K562 (cell line): ENCODE measurements around the gene UBE2QL1. TPM values are rescaled to one million over a fixed set of nuclear protein-coding genes. Genes with fewer than 3 reads are reported as not detected.

Experiments used
- ATAC-seq: fragments of 200-7000 bp; cut with Tn5 transposase; 3 replicates; pipeline ENCODE4 v1.9.1; 2020; ENCODE audit warnings: moderate library complexity
- BruUV-seq: library from RNA; stranded (reverse); fragments of 400-500 nt; replicated peaks from 2 replicates; lab custom pipeline; 2021; lab: Mats Ljungman, UMichigan
- CTCF ChIA-PET: fragments of 300-600 bp; formaldehyde crosslinking; extraction: SDS; loops from one replicate; lab custom pipeline; 2021; ENCODE audit warnings: low intra/inter-chr PET ratio; lab: Yijun Ruan, JAX
- POLR2A ChIA-PET: fragments of 300-600, 350-650 bp; sonication (Branson Sonifier 250); formaldehyde crosslinking; extraction: SDS; loops from one replicate; lab custom pipeline; 2021; ENCODE audit warnings: antibody characterized with exemption, inconsistent platforms; lab: Yijun Ruan, JAX
- DNase-seq, 4 experiments: peaks; one replicate each; pipeline versions ENCODE4 v3.0.0 to v3.0.0-alpha.2; 2011 to 2018; ENCODE audit warnings: low spot score in 3 of 4, mixed read lengths in 3 of 4; ENCODE audit errors: extremely low read depth in 1 of 4
- FAIRE-seq: peaks from 2 replicates; lab custom pipeline; 2011; peaks lifted over from hg19 to GRCh38; lab: Jason Lieb, UNC
- H2AFZ ChIP-seq: 2 replicates; pipeline ENCODE4 v1.6.0; 2011; ENCODE audit warnings: low read depth, low read length, control low read depth, inconsistent platforms
- H3K27ac ChIP-seq: fragments of 200-600 bp; 3 replicates; pipeline ENCODE4 v1.8.0; 2011; ENCODE audit warnings: low read depth, mild to moderate bottlenecking, control low read depth, inconsistent platforms, low read length, moderate library complexity, mixed read lengths; ENCODE audit errors: extremely low read depth
- H3K27me3 ChIP-seq, 2 experiments: fragments of 300-600 bp in 1 of 2; 2 replicates in 1 of 2; 3 replicates in 1 of 2; pipeline versions ENCODE4 v1.6.0 to v1.8.0; 2011; ENCODE audit warnings: inconsistent platforms in 2 of 2, low read length in 2 of 2, mild to moderate bottlenecking in 1 of 2, mixed read lengths in 1 of 2, moderate library complexity in 1 of 2; ENCODE audit not compliant: control insufficient read depth in 2 of 2, insufficient read depth in 2 of 2
- H3K36me3 ChIP-seq: fragments of 300-600 bp; 3 replicates; pipeline ENCODE4 v1.8.0; 2011; ENCODE audit warnings: mild to moderate bottlenecking, low read length, inconsistent platforms; ENCODE audit not compliant: control insufficient read depth, insufficient read depth
- H3K4me1 ChIP-seq, 2 experiments: fragments of 200-600 bp in 1 of 2; replicated peaks in 1 of 2; 2 replicates in 1 of 2; 3 replicates in 1 of 2; pipeline versions ENCODE4 v1.5.1 to v1.8.0; 2011; ENCODE audit warnings: inconsistent platforms in 2 of 2, low read length in 2 of 2, mild to moderate bottlenecking in 1 of 2, mixed read lengths in 1 of 2, moderate library complexity in 1 of 2; ENCODE audit not compliant: control insufficient read depth in 2 of 2, insufficient read depth in 2 of 2
- H3K4me2 ChIP-seq: 2 replicates; pipeline ENCODE4 v1.6.1; 2011; ENCODE audit warnings: low read length, control low read depth, inconsistent platforms, mixed read lengths; ENCODE audit not compliant: insufficient read depth
- H3K4me3 ChIP-seq: fragments of 200-600 bp; sonication (generic), shearing (Covaris generic); 2 replicates; pipeline ENCODE4 v1.5.1; 2016; ENCODE audit warnings: control low read depth, inconsistent platforms
- H3K79me2 ChIP-seq: fragments of 200-600 bp; 3 replicates; pipeline ENCODE4 v1.8.0; 2011; ENCODE audit warnings: low read length, inconsistent platforms; ENCODE audit not compliant: control insufficient read depth, insufficient read depth
- H3K9ac ChIP-seq, 2 experiments: 2 replicates each; pipeline versions ENCODE4 v1.6.0 to v1.6.1; 2011; ENCODE audit warnings: low read depth in 2 of 2, low read length in 2 of 2, control low read depth in 1 of 2, inconsistent platforms in 1 of 2, mild to moderate bottlenecking in 1 of 2, mixed read lengths in 1 of 2; ENCODE audit not compliant: insufficient read depth in 1 of 2
- H3K9me1 ChIP-seq: one replicate; pipeline ENCODE4 v1.6.0; 2011; ENCODE audit warnings: inconsistent platforms, mild to moderate bottlenecking, low read length, moderate library complexity; ENCODE audit not compliant: control insufficient read depth, insufficient read depth
- H3K9me3 ChIP-seq: replicated peaks from 2 replicates; pipeline ENCODE4 v1.5.1; 2011; ENCODE audit warnings: low read depth, low read length, inconsistent platforms; ENCODE audit not compliant: control insufficient read depth, insufficient read depth
- H4K20me1 ChIP-seq: replicated peaks from 2 replicates; pipeline ENCODE4 v1.6.1; 2011; ENCODE audit warnings: low read length, inconsistent platforms, mixed read lengths; ENCODE audit not compliant: control insufficient read depth, insufficient read depth
- BRCA1 ChIP-seq, 2 experiments: fragments of 450-650 bp in 1 of 2; sonication (generic) in 1 of 2; formaldehyde crosslinking in 1 of 2; IDR thresholded peaks; 2 replicates each; pipeline versions ENCODE4 v1.5.0 to v1.6.1; 2017 to 2020; ENCODE audit warnings: mild to moderate bottlenecking in 1 of 2, missing genetic modification reagents in 1 of 2
- CHCHD3 ChIP-seq: fragments of 250-450 bp; sonication (Bioruptor Pico); IDR thresholded peaks from 2 replicates; pipeline ENCODE4 v2.1.2; 2022; ENCODE audit warnings: mild to moderate bottlenecking
- EP300 ChIP-seq: IDR thresholded peaks from 2 replicates; pipeline ENCODE4 v1.6.1; 2012; ENCODE audit warnings: low read length, improper control_type of control experiment
- FOXA3 ChIP-seq, 2 experiments: fragments of 450-650 bp in 1 of 2; sonication (generic) in 1 of 2; formaldehyde crosslinking; IDR thresholded peaks in 1 of 2; conservative IDR thresholded peaks in 1 of 2; 2 replicates each; pipeline versions ENCODE4 v1.4.0 to v1.8.0; 2020 to 2022; ENCODE audit warnings: mild to moderate bottlenecking in 2 of 2, missing genetic modification reagents in 1 of 2
- ILF3 ChIP-seq: fragments of 450-650 bp; IDR thresholded peaks from 2 replicates; pipeline ENCODE4 v1.6.1; 2018; ENCODE audit warnings: antibody characterized with exemption, mild to moderate bottlenecking, moderate library complexity, borderline replicate concordance
- NFRKB ChIP-seq: fragments of 450-650 bp; IDR thresholded peaks from 2 replicates; pipeline ENCODE4 v1.6.1; 2016; ENCODE audit warnings: low read depth
- RBM15 ChIP-seq: fragments of 200-400 bp; formaldehyde crosslinking; IDR thresholded peaks from 2 replicates; pipeline ENCODE4 v1.6.1; 2018; ENCODE audit warnings: mild to moderate bottlenecking, low read length, moderate library complexity; ENCODE audit not compliant: insufficient read depth
- SPI1 ChIP-seq: IDR thresholded peaks from 2 replicates; pipeline ENCODE4 v1.6.1; 2011; ENCODE audit warnings: low read depth, low read length, control low read depth, borderline replicate concordance
- TAL1 ChIP-seq: fragments of 450-650 bp; IDR thresholded peaks from 2 replicates; pipeline ENCODE4 v1.6.1; 2016; ENCODE audit warnings: mild to moderate bottlenecking
- ZNF217 ChIP-seq: sonication (generic); formaldehyde crosslinking; IDR thresholded peaks from 2 replicates; pipeline ENCODE4 v1.8.0; 2022; ENCODE audit warnings: mild to moderate bottlenecking, missing genetic modification reagents
- WGBS: fragments of 100-300 bp; shearing (Covaris generic); methylation state at CpG from one replicate; pipeline ENCODE4 v1.1.6; 2016; ENCODE audit warnings: low coverage, mixed read lengths; ENCODE audit not compliant: insufficient coverage; ENCODE audit errors: missing lambda C conversion rate; 5-methylcytosine and 5-hydroxymethylcytosine counted together
- in situ Hi-C: fragments of 300-500 bp; cut with MboI; formaldehyde crosslinking; loops from 4 replicates; pipeline ENCODE4 v1.15.0; 2018; ENCODE audit warnings: inconsistent platforms, mixed read lengths
- intact Hi-C: fragments of 100-400 bp; cut with micrococcal nuclease; formaldehyde crosslinking; loops from 2 replicates; pipeline ENCODE4 v1.14.2; 2022
- polyA plus RNA-seq, 8 experiments: library from polyadenylated mRNA; depleted of rRNA in 4 of 8; stranded (reverse) in 5 of 8; unstranded in 3 of 8; fragments of >200 nt; fragmentation: Nextera tagmentation in 2 of 8; fragmentation: Illumina TruSeq in 1 of 8; extraction: Ambion mirVana in 2 of 8; extraction: Trizol in 1 of 8; gene quantifications; 2 replicates each; pipeline versions ENCODE4 v1.2.1 to v1.2.3, GENCODE V29; 2011 to 2014; ENCODE audit warnings: inconsistent platforms in 1 of 8, missing spikeins in 1 of 8
- total RNA-seq, 7 experiments: library from RNA; depleted of rRNA in 6 of 7; stranded (reverse); fragments of >200 nt in 6 of 7; fragmentation: Illumina TruSeq in 2 of 7; extraction: Trizol in 2 of 7; gene quantifications; 2 replicates each; pipeline versions ENCODE4 v1.2.1 to v1.2.3, GENCODE V29; 2011 to 2021; ENCODE audit warnings: low replicate concordance in 1 of 7

UBE2QL1 gene
- total and polyA plus RNA-seq, 9 of the 15 experiments (the other 6 are each of a cell fraction or from before 2014, with no cell fraction given), result not detected

GRCh38 chr5:6496207-6496584 is 47.5 kb downstream of the UBE2QL1 start:
- no peak for ATAC-seq
- no peaks in the 10 kb centered on the region for H3K4me1 ChIP-seq
- no peak for FAIRE-seq
- 0% methylated on average over 5 of the region's 5 CpGs for WGBS
- H3K36me3 ChIP-seq, result no peaks in the 10 kb centered on the region
- no peaks in the 10 kb centered on the region for H3K79me2 ChIP-seq
- H3K27me3 ChIP-seq, result peaks cover 29 to 45% of the 10 kb centered on the region in 2 experiments
- H3K4me2 ChIP-seq, result no peak overlapping the region
- ChIA-PET CTCF (no interaction called here), POLR2A (no interaction called here)
- in situ Hi-C loops (no loop called here), intact Hi-C loops (no loop called here)
- no peak overlapping the region for H3K4me3 ChIP-seq
- H3K9me1 ChIP-seq, result no peaks in the 10 kb centered on the region
- no peaks in the 10 kb centered on the region for H4K20me1 ChIP-seq
- H3K9me3 ChIP-seq, result no peaks in the 10 kb centered on the region
- H3K9ac ChIP-seq, result no peak overlapping the region
- no TSS peak for BruUV-seq
- H3K27ac ChIP-seq, result no peak overlapping the region
- no peak for DNase-seq
- TF ChIP-seq CHCHD3 (CRISPR knock-in tag) (no peak), ZNF217 (no peak), BRCA1 (IDR thresholded peaks at IDR 0.05) (no peak), BRCA1 (CRISPR knock-in tag; IDR thresholded peaks at IDR 0.05) (no peak), EP300 (no peak), NFRKB (no peak), ILF3 (no peak), SPI1 (no peak), RBM15 (no peak), FOXA3 (CRISPR knock-in tag; conservative IDR thresholded peaks at IDR 0.05 in 1 of 2, IDR thresholded peaks at IDR 0.05 in 1 of 2) (no peak), TAL1 (no peak)
- H2AFZ ChIP-seq, result no peak overlapping the region
